ENCODE measurements around the gene SLC6A6.

GRCh38 chr3:14366915-14367823, 35.2 kb upstream of the SLC6A6 start:
- TF ChIP-seq CTCF (conservative IDR thresholded peaks at IDR 0.05 in 1 of 2, IDR thresholded peaks at IDR 0.05 in 1 of 2; ENCODE audit: extremely low read depth in 1 of 2, insufficient read depth in 1 of 2, low read depth in 1 of 2, low read length in 2 of 2) (no peak), EZH2 (IDR thresholded peaks at IDR 0.05; ENCODE audit: borderline replicate concordance, low read length) (no peak)
